Activated naive CD4-positive, alpha-beta T cell treated with anti-CD3 and anti-CD28 coated beads for 36 hours (primary cell): Measurements from ENCODE around the gene SSTR5. TPM values are rescaled to one million over a fixed set of nuclear protein-coding genes. Genes with fewer than 3 reads are reported as not detected.

Source experiments
- total RNA-seq, 2 experiments: library from RNA; stranded (reverse); gene quantifications; one replicate each; pipeline ENCODE4 v1.2.3, GENCODE V29; 2021

The SSTR5 gene
- total RNA-seq, 2 experiments from 2014 or later, result not detected

Other genes starting within 250 kb of the SSTR5 start
- gene LMF1, start 101.8 kb upstream of the SSTR5 start, total RNA-seq, result 10 to 100 TPM; 11.5 to 12.3 TPM
- 1 to 10 TPM in 1 of 2 experiments, under 1 TPM in 1; 0.74 to 1.0 TPM for gene SOX8, start 91.0 kb upstream of the SSTR5 start, total RNA-seq
- gene C1QTNF8, start 23.5 kb downstream of the SSTR5 start, total RNA-seq, result not detected
- gene CACNA1H, start 80.4 kb downstream of the SSTR5 start, total RNA-seq, result under 1 TPM; 0.50 to 0.84 TPM
- gene TPSG1, start 152.5 kb downstream of the SSTR5 start, total RNA-seq, result not detected
- not detected for gene TPSB2, start 157.4 kb downstream of the SSTR5 start, total RNA-seq
- not detected for gene TPSAB1, start 168.0 kb downstream of the SSTR5 start, total RNA-seq
- gene TPSD1, start 183.3 kb downstream of the SSTR5 start, total RNA-seq, result not detected
- gene UBE2I, start 236.9 kb downstream of the SSTR5 start, total RNA-seq, result 100 to 1,000 TPM; 273 to 297 TPM